ENCODE measurements around the gene FAAP100. TPM values are rescaled to one million over a fixed set of nuclear protein-coding genes. Genes with fewer than 3 reads are reported as not detected.

The FAAP100 gene
- total and polyA plus RNA-seq, 2 experiments from 2014 or later = 18.3 to 34.4 TPM

DNA sequence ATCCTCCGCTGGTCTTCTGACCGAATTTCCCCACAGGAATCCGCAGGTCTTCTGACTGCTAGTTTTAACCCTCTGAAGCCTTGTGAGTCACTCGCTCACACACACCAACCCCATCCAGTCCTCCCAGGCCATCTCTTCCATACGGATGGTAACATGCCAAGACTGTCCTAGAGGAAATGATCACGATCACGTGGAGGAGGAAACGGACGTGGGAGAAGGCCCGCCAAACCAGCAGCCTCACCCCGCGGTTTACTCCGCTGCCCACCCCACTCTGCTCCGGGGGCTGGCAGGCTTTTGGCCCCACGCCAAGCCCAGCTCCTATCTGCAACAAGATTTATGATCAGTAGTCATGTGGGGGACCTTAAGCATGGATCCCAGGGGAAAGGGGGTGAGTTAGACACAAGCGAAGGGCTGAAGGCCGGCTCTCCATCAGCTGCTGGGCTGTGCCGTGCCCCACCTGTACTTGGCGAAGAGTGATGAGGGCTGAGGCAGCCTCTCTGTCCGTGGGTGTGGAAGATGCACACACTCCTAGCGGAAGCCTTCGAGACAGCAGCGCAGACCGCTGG, 1.5 kb upstream of the FAAP100 start:
- no peak for TF ChIP-seq EZH2 (IDR thresholded peaks at IDR 0.05; ENCODE audit: borderline replicate concordance)
- no peak for TF ChIP-seq EZH2phosphoT487 (IDR thresholded peaks at IDR 0.05; ENCODE audit: low read depth, severe bottlenecking, unreplicated experiment)
- TF ChIP-seq, protein P1, sequence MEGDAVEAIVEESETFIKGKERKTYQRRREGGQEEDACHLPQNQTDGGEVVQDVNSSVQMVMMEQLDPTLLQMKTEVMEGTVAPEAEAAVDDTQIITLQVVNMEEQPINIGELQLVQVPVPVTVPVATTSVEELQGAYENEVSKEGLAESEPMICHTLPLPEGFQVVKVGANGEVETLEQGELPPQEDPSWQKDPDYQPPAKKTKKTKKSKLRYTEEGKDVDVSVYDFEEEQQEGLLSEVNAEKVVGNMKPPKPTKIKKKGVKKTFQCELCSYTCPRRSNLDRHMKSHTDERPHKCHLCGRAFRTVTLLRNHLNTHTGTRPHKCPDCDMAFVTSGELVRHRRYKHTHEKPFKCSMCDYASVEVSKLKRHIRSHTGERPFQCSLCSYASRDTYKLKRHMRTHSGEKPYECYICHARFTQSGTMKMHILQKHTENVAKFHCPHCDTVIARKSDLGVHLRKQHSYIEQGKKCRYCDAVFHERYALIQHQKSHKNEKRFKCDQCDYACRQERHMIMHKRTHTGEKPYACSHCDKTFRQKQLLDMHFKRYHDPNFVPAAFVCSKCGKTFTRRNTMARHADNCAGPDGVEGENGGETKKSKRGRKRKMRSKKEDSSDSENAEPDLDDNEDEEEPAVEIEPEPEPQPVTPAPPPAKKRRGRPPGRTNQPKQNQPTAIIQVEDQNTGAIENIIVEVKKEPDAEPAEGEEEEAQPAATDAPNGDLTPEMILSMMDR (IDR thresholded peaks at IDR 0.05; ENCODE audit: poor library complexity) = no peak
- Histone ChIP-seq H3K9me2 (replicated peaks; ENCODE audit: insufficient read depth) (no peaks in the 10 kb centered on the region), H2AFZ (no peak overlapping the region), H3K27me3 (no peaks in the 10 kb centered on the region), H3K36me3 (replicated peaks; ENCODE audit: insufficient read depth, low read depth) (no peaks in the 10 kb centered on the region), H3K4me2 (peak overlapping the region; percentile 92), H3K4me3 (peak overlapping the region; percentile 94), H4K20me1 (ENCODE audit: insufficient read depth, poor library complexity, severe bottlenecking) (no peaks in the 10 kb centered on the region), H3K27ac (peak overlapping the region; percentile 80), H3K4me1 (ENCODE audit: insufficient read depth) (peaks cover 26% of the 10 kb centered on the region), H3K9me3 (ENCODE audit: low read depth) (no peaks in the 10 kb centered on the region), H3K79me2 (peaks cover 24% of the 10 kb centered on the region)
- WGBS (ENCODE audit: low lambda C conversion rate, missing lambda C conversion rate) = 59% methylated on average over 24 of the region's 24 CpGs
- peak; percentile 63 for DNase-seq (ENCODE audit: low spot score)

DNA sequence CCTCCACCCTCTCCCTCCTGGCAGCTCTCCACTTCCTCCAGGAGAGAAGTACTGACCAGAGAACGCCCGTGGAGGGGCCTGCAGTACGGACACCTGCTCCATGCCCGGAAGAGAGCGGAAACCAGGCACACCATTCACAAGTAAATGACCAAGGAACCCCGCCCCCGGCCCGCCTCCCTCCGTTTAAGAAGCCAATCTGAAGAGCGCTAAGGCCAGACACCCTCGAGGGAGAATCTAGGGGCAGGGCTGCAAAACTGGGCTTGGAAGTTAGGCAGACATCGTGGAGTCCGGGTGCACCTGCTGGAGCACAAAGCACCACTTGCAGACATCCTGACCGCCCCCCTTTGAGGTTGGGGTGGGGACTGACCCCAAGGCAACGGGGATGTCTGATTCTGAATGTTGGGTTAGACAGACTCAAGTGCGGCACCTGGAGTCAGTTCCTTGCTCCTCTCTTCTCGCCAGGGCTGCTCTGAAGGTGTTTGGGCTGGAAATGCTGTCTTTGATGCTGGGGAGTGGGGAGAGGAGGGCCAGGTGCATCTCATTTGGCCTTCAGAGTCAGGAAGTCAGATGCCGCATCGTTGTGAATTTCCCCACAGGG, 964 bp upstream of the FAAP100 start:
- Histone ChIP-seq H3K27me3 (no peaks in the 10 kb centered on the region), H4K20me1 (ENCODE audit: insufficient read depth, poor library complexity, severe bottlenecking) (no peaks in the 10 kb centered on the region), H3K4me3 (peak overlapping the region; percentile 94)

DNA sequence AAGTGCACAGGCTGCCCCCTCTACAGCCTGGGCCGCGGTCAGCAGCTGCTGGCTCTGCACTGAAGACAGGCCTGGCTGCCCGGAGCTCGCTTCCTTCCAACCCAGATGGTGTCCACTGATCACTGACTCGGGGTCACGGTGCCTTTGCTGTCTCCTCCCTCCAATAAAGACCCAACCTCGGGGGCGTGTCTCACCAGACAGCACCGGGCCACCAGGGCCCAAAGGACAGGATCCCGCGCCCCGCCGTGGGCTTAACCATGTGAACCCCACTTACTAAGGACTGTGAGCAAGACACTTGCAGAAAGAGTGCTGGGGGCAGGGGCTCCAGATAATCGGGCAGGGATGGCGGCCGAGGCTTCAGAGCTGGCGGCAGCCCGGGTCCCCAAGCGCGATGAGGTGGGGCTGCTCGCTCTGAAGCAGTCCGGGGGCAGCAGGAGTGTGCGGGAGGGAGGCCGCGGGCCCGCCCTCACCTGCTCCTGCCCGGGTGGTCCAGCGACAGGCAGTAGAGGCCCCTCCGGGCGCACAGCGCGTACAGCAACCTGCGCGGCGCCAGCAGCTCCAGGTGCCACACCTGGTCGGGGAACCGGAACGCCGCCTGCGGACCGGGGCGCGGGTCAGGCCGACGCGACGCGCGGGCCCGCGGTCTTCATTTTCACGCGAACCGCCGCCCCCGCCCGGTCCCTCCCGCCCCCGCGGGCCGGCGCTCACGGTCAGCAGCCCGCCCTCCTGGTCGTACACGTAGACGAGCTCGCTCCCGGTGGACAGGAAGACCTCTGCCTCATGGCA, 502 bp downstream of the FAAP100 start:
- H3K27ac ChIP-seq = peak overlapping the region; percentile 72
- no peaks in the 10 kb centered on the region for H3K9me2 ChIP-seq (replicated peaks; ENCODE audit: insufficient read depth)
- H3K9me3 ChIP-seq (ENCODE audit: low read depth) = no peaks in the 10 kb centered on the region
- H2AFZ ChIP-seq = peak overlapping the region; percentile 97
- 5% methylated on average over 52 of the region's 69 CpGs for WGBS (ENCODE audit: low lambda C conversion rate, missing lambda C conversion rate)
- peaks cover 24% of the 10 kb centered on the region for H3K79me2 ChIP-seq
- TF ChIP-seq EZH2phosphoT487 (IDR thresholded peaks at IDR 0.05; ENCODE audit: low read depth, severe bottlenecking, unreplicated experiment) = no peak
- TF ChIP-seq, protein P1 (IDR thresholded peaks at IDR 0.05; ENCODE audit: poor library complexity) = no peak
- no peak for TF ChIP-seq EZH2 (IDR thresholded peaks at IDR 0.05; ENCODE audit: borderline replicate concordance)
- H4K20me1 ChIP-seq (ENCODE audit: insufficient read depth, poor library complexity, severe bottlenecking) = no peaks in the 10 kb centered on the region
- DNase-seq (ENCODE audit: low spot score) = peak; percentile 44
- H3K27me3 ChIP-seq = no peaks in the 10 kb centered on the region
- H3K4me3 ChIP-seq = peak overlapping the region; percentile 94
- H3K4me1 ChIP-seq (ENCODE audit: insufficient read depth) = peaks cover 26% of the 10 kb centered on the region
- H3K4me2 ChIP-seq = peak overlapping the region; percentile 99
- no peaks in the 10 kb centered on the region for H3K36me3 ChIP-seq (replicated peaks; ENCODE audit: insufficient read depth, low read depth)

More for the DNA sequence above, 964 bp upstream of the FAAP100 start:
- Histone ChIP-seq H3K27ac (peak overlapping the region; percentile 80), H3K36me3 (replicated peaks; ENCODE audit: insufficient read depth, low read depth) (no peaks in the 10 kb centered on the region), H3K9me2 (replicated peaks; ENCODE audit: insufficient read depth) (no peaks in the 10 kb centered on the region), H3K4me2 (peak overlapping the region; percentile 92), H3K9me3 (ENCODE audit: low read depth) (no peaks in the 10 kb centered on the region), H3K4me1 (ENCODE audit: insufficient read depth) (peaks cover 26% of the 10 kb centered on the region), H2AFZ (peak overlapping the region; percentile 97), H3K79me2 (peaks cover 24% of the 10 kb centered on the region)
- 11% methylated on average over 11 of the region's 19 CpGs for WGBS (ENCODE audit: low lambda C conversion rate, missing lambda C conversion rate)
- TF ChIP-seq, protein P1 (IDR thresholded peaks at IDR 0.05; ENCODE audit: poor library complexity) = peak; percentile 7
- TF ChIP-seq EZH2phosphoT487 (IDR thresholded peaks at IDR 0.05; ENCODE audit: low read depth, severe bottlenecking, unreplicated experiment) = no peak
- peak; percentile 85 for DNase-seq (ENCODE audit: low spot score)

Measured in hepatocyte (in vitro differentiated cells).